SIG-M5 treated with dmso at 0.1 percent for 504 hours (cell line): Measurements from ENCODE around the gene TJP3.
A peak's percentile ranks its signal among the peaks of the same experiment; 100 is the strongest.

Experiments
- DNase-seq: peaks from one replicate; lab custom pipeline; 2025; ENCODE audit not compliant: unreplicated experiment; lab: John Stamatoyannopoulos, UW

The TJP3 gene

GRCh38 chr19:3690551-3691371 lies 17.4 kb upstream of the TJP3 start:
- DNase-seq, result no peak

GRCh38 chr19:3691372-3691716 lies 16.8 kb upstream of the TJP3 start:
- no peak for DNase-seq

- DNase-seq, result no peak
These were observed 16.5 kb upstream of the TJP3 start for GRCh38 chr19:3691726-3692125.

- no peak for DNase-seq
These were observed 15.8 kb upstream of the TJP3 start for GRCh38 chr19:3692141-3693024.

- DNase-seq, result no peak
These were observed 14.9 kb upstream of the TJP3 start for GRCh38 chr19:3693025-3693925.

GRCh38 chr19:3694361-3695123 lies 13.6 kb upstream of the TJP3 start:
- DNase-seq, result no peak

- no peak for DNase-seq
These were observed 13.0 kb upstream of the TJP3 start for GRCh38 chr19:3695124-3695733.

- DNase-seq, result no peak
These were observed 12.1 kb upstream of the TJP3 start for GRCh38 chr19:3695986-3696659.

- DNase-seq, result no peak
These were observed 11.6 kb upstream of the TJP3 start for GRCh38 chr19:3696660-3696995.

GRCh38 chr19:3697094-3697493 lies 11.1 kb upstream of the TJP3 start:
- DNase-seq, result no peak

- no peak for DNase-seq
These were observed 10.4 kb upstream of the TJP3 start for GRCh38 chr19:3697671-3698385.

- DNase-seq, result no peak
These were observed 9.7 kb upstream of the TJP3 start for GRCh38 chr19:3698386-3698950.

GRCh38 chr19:3698974-3699740 lies 9.0 kb upstream of the TJP3 start:
- DNase-seq, result peak; percentile 73

GRCh38 chr19:3699741-3700241 lies 8.4 kb upstream of the TJP3 start:
- no peak for DNase-seq

GRCh38 chr19:3700242-3701032 lies 7.7 kb upstream of the TJP3 start, which contains the start of gene PIP5K1C:
PIP5K1C (minus strand) TSS chr19:3700468; CDS start chr19:3700390, 78 bp downstream.
- DNase-seq, result peak; percentile 69

GRCh38 chr19:3701200-3701599 lies 7.0 kb upstream of the TJP3 start:
- no peak for DNase-seq

GRCh38 chr19:3707868-3708206 lies 347 bp upstream of the TJP3 start:
- no peak for DNase-seq
